ENCODE results near the gene HDAC8. TPM values are rescaled to one million over a fixed set of nuclear protein-coding genes. Genes with fewer than 3 reads are reported as not detected.

HDAC8 gene
- polyA plus RNA-seq, 1 donor from 2014 or later: 54.0 TPM

- no peaks in the 10 kb centered on the region for H3K9me2 ChIP-seq (ENCODE audit: insufficient read depth, low read length)
- no peaks in the 10 kb centered on the region for H3K79me2 ChIP-seq (replicated peaks; ENCODE audit: insufficient read depth, low read length)
- no peaks in the 10 kb centered on the region for H3K27me3 ChIP-seq (ENCODE audit: insufficient read depth, low read depth, low read length)
- H3K9me3 ChIP-seq (ENCODE audit: low read length): no peaks in the 10 kb centered on the region
- H3K4me2 ChIP-seq (ENCODE audit: low read length): no peak overlapping the region
- H2AFZ ChIP-seq (ENCODE audit: low read depth, low read length): no peak overlapping the region
- H3K36me3 ChIP-seq (ENCODE audit: insufficient read depth, low read length): no peaks in the 10 kb centered on the region
- TF ChIP-seq, protein P1, sequence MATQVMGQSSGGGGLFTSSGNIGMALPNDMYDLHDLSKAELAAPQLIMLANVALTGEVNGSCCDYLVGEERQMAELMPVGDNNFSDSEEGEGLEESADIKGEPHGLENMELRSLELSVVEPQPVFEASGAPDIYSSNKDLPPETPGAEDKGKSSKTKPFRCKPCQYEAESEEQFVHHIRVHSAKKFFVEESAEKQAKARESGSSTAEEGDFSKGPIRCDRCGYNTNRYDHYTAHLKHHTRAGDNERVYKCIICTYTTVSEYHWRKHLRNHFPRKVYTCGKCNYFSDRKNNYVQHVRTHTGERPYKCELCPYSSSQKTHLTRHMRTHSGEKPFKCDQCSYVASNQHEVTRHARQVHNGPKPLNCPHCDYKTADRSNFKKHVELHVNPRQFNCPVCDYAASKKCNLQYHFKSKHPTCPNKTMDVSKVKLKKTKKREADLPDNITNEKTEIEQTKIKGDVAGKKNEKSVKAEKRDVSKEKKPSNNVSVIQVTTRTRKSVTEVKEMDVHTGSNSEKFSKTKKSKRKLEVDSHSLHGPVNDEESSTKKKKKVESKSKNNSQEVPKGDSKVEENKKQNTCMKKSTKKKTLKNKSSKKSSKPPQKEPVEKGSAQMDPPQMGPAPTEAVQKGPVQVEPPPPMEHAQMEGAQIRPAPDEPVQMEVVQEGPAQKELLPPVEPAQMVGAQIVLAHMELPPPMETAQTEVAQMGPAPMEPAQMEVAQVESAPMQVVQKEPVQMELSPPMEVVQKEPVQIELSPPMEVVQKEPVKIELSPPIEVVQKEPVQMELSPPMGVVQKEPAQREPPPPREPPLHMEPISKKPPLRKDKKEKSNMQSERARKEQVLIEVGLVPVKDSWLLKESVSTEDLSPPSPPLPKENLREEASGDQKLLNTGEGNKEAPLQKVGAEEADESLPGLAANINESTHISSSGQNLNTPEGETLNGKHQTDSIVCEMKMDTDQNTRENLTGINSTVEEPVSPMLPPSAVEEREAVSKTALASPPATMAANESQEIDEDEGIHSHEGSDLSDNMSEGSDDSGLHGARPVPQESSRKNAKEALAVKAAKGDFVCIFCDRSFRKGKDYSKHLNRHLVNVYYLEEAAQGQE (IDR thresholded peaks at IDR 0.05; ENCODE audit: borderline replicate concordance): no peak
- TF ChIP-seq TAF1 (IDR thresholded peaks at IDR 0.05; ENCODE audit: low read depth): no peak
- no peak for TF ChIP-seq EP300 (conservative IDR thresholded peaks at IDR 0.05; ENCODE audit: poor library complexity, severe bottlenecking)
- no peak for TF ChIP-seq SMC3 (conservative IDR thresholded peaks at IDR 0.05; ENCODE audit: poor library complexity)
- no peak for TF ChIP-seq EZH2 (IDR thresholded peaks at IDR 0.05; ENCODE audit: borderline replicate concordance, insufficient read depth, low read length, poor library complexity, severe bottlenecking)
- TF ChIP-seq MXI1 (conservative IDR thresholded peaks at IDR 0.05; ENCODE audit: poor library complexity, severe bottlenecking): no peak
- no peak for TF ChIP-seq RAD21 (conservative IDR thresholded peaks at IDR 0.05)
- no peak for TF ChIP-seq POLR2AphosphoS5 (IDR thresholded peaks at IDR 0.05)
- no peak for TF ChIP-seq CTCF (IDR thresholded peaks at IDR 0.05; ENCODE audit: poor library complexity, severe bottlenecking)
- no peak overlapping the region for H3K9ac ChIP-seq (ENCODE audit: low read length)
- no peak overlapping the region for H3K4me3 ChIP-seq (ENCODE audit: low read length)
- no peaks in the 10 kb centered on the region for H4K20me1 ChIP-seq (ENCODE audit: insufficient read depth)
- no peak overlapping the region for H3K27ac ChIP-seq (ENCODE audit: low read length)
- H3F3A ChIP-seq (ENCODE audit: insufficient read depth, low read length, poor library complexity, severe bottlenecking): no peaks in the 10 kb centered on the region
Observed at GRCh38 chrX:72498782-72499181, 73.9 kb downstream of the HDAC8 start.

- Histone ChIP-seq H3K4me3 (ENCODE audit: low read length) (no peak overlapping the region), H3K9me3 (ENCODE audit: low read length) (no peaks in the 10 kb centered on the region), H4K20me1 (ENCODE audit: insufficient read depth) (no peaks in the 10 kb centered on the region), H3K9ac (ENCODE audit: low read length) (no peak overlapping the region), H2AFZ (ENCODE audit: low read depth, low read length) (no peak overlapping the region), H3F3A (ENCODE audit: insufficient read depth, low read length, poor library complexity, severe bottlenecking) (no peaks in the 10 kb centered on the region), H3K79me2 (replicated peaks; ENCODE audit: insufficient read depth, low read length) (no peaks in the 10 kb centered on the region), H3K9me2 (ENCODE audit: insufficient read depth, low read length) (no peaks in the 10 kb centered on the region), H3K27me3 (ENCODE audit: insufficient read depth, low read depth, low read length) (no peaks in the 10 kb centered on the region), H3K4me2 (ENCODE audit: low read length) (no peak overlapping the region), H3K36me3 (ENCODE audit: insufficient read depth, low read length) (no peaks in the 10 kb centered on the region), H3K27ac (ENCODE audit: low read length) (no peak overlapping the region)
- TF ChIP-seq TAF1 (IDR thresholded peaks at IDR 0.05; ENCODE audit: low read depth): no peak
- no peak for TF ChIP-seq RAD21 (conservative IDR thresholded peaks at IDR 0.05)
- no peak for TF ChIP-seq EZH2 (IDR thresholded peaks at IDR 0.05; ENCODE audit: borderline replicate concordance, insufficient read depth, low read length, poor library complexity, severe bottlenecking)
- TF ChIP-seq EP300 (conservative IDR thresholded peaks at IDR 0.05; ENCODE audit: poor library complexity, severe bottlenecking): no peak
- TF ChIP-seq CTCF (IDR thresholded peaks at IDR 0.05; ENCODE audit: poor library complexity, severe bottlenecking): no peak
- no peak for TF ChIP-seq MXI1 (conservative IDR thresholded peaks at IDR 0.05; ENCODE audit: poor library complexity, severe bottlenecking)
- TF ChIP-seq, protein P1 (IDR thresholded peaks at IDR 0.05; ENCODE audit: borderline replicate concordance): no peak
- no peak for TF ChIP-seq POLR2AphosphoS5 (IDR thresholded peaks at IDR 0.05)
- no peak for TF ChIP-seq SMC3 (conservative IDR thresholded peaks at IDR 0.05; ENCODE audit: poor library complexity)
Observed at GRCh38 chrX:72495046-72495445, 77.6 kb downstream of the HDAC8 start.

All from neural cell (in vitro differentiated cells).